ENCODE results near the gene IGSF1. TPM values are rescaled to one million over a fixed set of nuclear protein-coding genes. Genes with fewer than 3 reads are reported as not detected.

IGSF1 gene
- total RNA-seq, 1 donor from 2014 or later, result not detected

DNA sequence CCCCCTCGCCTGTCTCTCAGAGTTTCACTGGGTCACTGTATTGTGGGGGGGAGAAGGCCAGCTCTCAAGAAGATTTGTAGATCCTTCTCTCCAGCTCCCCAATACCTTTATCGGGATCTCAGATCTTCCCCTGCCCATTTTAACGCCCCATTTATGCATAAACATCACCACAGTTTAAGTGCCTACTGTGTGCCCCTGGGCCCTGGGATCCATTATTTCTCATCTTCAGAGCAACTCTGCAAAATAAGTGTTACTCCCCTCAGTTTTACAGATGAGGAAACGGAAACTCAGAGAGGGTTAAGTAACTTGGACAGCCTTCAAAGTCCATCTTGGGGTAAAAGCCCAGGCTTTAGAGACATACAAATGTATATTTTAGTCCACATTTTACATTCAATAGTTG lies 421 bp upstream of the IGSF1 start:
- ChIA-PET CTCF (no interaction called here), POLR2A (no interaction called here)
- Mint-ChIP-seq H3K27ac (no peak overlapping the region), H3K4me3 (no peak overlapping the region), H3K9me3 (no peaks in the 10 kb centered on the region), H3K36me3 (ENCODE audit: low read depth) (no peaks in the 10 kb centered on the region), H3K27me3 (no peaks in the 10 kb centered on the region), H3K4me1 (no peaks in the 10 kb centered on the region)
- TF ChIP-seq, protein P1, sequence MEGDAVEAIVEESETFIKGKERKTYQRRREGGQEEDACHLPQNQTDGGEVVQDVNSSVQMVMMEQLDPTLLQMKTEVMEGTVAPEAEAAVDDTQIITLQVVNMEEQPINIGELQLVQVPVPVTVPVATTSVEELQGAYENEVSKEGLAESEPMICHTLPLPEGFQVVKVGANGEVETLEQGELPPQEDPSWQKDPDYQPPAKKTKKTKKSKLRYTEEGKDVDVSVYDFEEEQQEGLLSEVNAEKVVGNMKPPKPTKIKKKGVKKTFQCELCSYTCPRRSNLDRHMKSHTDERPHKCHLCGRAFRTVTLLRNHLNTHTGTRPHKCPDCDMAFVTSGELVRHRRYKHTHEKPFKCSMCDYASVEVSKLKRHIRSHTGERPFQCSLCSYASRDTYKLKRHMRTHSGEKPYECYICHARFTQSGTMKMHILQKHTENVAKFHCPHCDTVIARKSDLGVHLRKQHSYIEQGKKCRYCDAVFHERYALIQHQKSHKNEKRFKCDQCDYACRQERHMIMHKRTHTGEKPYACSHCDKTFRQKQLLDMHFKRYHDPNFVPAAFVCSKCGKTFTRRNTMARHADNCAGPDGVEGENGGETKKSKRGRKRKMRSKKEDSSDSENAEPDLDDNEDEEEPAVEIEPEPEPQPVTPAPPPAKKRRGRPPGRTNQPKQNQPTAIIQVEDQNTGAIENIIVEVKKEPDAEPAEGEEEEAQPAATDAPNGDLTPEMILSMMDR (IDR thresholded peaks at IDR 0.05), result no peak
- intact Hi-C loops (cut with micrococcal nuclease), result no loop called here
- no peak for ATAC-seq (ENCODE audit: low read depth)
- DNase-seq, result no peak

DNA sequence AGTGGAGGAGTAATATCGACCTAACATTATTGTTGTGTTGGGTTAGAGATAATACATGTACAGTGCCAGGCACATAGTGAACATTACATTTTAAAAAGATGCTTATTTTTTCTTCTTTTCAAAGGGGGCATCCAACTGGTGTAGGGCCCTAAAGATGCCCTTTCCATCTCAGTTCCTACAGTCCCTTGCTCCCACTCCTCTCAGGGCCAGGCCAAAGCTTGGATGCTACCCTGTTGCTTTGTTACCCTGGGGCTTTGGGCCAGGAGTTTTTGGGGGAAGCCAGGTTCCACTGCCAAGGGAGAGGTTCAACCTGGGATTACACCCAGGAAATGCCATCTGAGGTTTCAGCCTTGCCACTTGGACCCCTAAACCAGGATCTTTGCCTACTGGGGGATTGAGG lies 918 bp downstream of the IGSF1 start:
- no peaks in the 10 kb centered on the region for H3K9me3 Mint-ChIP-seq
- POLR2A ChIA-PET, result no interaction called here
- no peaks in the 10 kb centered on the region for H3K36me3 Mint-ChIP-seq (ENCODE audit: low read depth)
- H3K4me1 Mint-ChIP-seq, result no peaks in the 10 kb centered on the region
- intact Hi-C loops (cut with micrococcal nuclease), result no loop called here
- H3K4me3 Mint-ChIP-seq, result no peak overlapping the region
- DNase-seq (no peak), ATAC-seq (ENCODE audit: low read depth) (no peak)
- CTCF ChIA-PET, result no interaction called here
- TF ChIP-seq, protein P1 (IDR thresholded peaks at IDR 0.05), result no peak
- no peak overlapping the region for H3K27ac Mint-ChIP-seq
- H3K27me3 Mint-ChIP-seq, result no peaks in the 10 kb centered on the region

DNA sequence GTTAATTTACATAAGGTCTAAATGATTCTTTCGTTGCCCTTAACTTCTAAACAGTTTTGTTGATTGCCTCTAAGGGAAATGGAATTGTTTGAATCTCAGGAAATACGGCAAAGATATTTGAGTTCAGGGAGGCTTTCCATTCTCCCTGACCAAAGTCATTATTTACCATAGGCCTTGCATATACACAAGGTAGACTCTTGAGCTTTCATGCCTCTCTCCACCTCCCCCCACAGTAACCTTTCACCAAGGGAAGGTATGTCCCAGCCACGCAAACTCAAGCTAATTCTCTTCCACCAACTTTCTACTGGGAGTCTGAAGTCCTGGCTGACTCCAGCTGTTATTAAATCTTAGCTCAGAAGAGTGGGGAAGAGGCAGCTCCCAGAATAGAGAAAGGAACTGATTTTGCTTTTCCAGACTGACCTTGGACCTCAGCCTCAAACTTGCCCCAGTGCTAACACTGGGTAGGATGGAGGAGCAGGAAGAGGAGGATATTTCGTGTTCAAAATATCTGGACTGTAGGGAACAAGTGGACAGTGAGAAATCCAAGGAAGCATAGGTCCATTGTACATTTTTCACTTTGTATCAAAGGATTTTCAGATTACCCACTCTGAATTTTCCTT lies 1.4 kb downstream of the IGSF1 start:
- POLR2A ChIA-PET, result no interaction called here
- Mint-ChIP-seq H3K27ac (no peak overlapping the region), H3K27me3 (no peaks in the 10 kb centered on the region), H3K4me1 (no peaks in the 10 kb centered on the region), H3K9me3 (no peaks in the 10 kb centered on the region), H3K36me3 (ENCODE audit: low read depth) (no peaks in the 10 kb centered on the region), H3K4me3 (no peak overlapping the region)
- CTCF ChIA-PET, result no interaction called here
- ATAC-seq (ENCODE audit: low read depth) (no peak), DNase-seq (no peak)
- intact Hi-C loops (cut with micrococcal nuclease), result no loop called here
- TF ChIP-seq, protein P1 (IDR thresholded peaks at IDR 0.05), result no peak

DNA sequence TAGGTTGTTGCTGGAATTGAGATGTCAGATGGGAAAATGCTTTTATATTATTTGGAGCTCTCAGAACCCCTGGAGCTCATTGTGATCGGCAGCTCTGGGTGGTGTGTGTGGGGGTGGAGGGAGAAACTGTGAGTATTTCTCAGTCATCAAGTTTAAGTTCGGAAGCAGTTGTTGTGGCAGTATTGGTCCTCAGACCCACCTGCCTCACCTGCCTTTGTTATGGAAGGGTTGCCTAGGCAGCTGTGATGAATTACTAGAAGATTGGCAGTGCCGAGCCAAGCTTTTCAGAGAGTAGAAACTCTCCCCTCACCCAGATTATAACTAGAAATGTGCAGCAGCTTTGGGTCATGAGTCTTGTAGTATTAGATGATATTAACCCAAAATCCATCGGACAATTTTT lies 9.5 kb downstream of the IGSF1 start:
- CTCF ChIA-PET, result no interaction called here

DNA sequence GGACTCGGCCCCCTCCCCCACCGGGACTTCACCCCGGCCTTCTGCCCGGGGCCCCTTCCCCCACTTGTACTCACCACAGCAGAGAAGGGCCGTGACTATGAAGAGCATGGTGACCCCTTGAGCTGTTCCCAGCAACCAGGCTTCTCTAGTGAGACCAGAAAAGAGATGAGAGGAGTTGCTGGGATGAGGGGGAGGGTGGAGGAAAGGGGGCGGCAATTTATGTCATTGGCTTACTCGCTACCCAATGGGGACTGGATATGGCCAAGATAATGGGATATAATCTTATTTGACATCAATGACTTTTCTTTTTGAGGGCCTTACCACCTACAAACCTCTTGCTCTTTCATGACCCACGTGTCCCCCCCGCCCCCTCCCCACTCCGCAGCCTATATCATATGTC lies 9.9 kb downstream of the IGSF1 start:
- DNase-seq (no peak), ATAC-seq (ENCODE audit: low read depth) (no peak)
- intact Hi-C loops (cut with micrococcal nuclease), result no loop called here
- ChIA-PET CTCF (no interaction called here), POLR2A (no interaction called here)
- no peak overlapping the region for H3K4me3 Mint-ChIP-seq
- H3K36me3 Mint-ChIP-seq (ENCODE audit: low read depth), result no peaks in the 10 kb centered on the region
- TF ChIP-seq, protein P1 (IDR thresholded peaks at IDR 0.05), result no peak
- H3K27me3 Mint-ChIP-seq, result peaks cover 2% of the 10 kb centered on the region
- H3K4me1 Mint-ChIP-seq, result no peaks in the 10 kb centered on the region
- no peaks in the 10 kb centered on the region for H3K9me3 Mint-ChIP-seq
- no peak overlapping the region for H3K27ac Mint-ChIP-seq

More for the DNA sequence above, 9.5 kb downstream of the IGSF1 start:
- H3K4me3 Mint-ChIP-seq, result no peak overlapping the region
- POLR2A ChIA-PET, result no interaction called here
- ATAC-seq (ENCODE audit: low read depth) (no peak), DNase-seq (no peak)
- H3K27me3 Mint-ChIP-seq, result peaks cover 2% of the 10 kb centered on the region
- TF ChIP-seq, protein P1 (IDR thresholded peaks at IDR 0.05), result no peak
- no peaks in the 10 kb centered on the region for H3K36me3 Mint-ChIP-seq (ENCODE audit: low read depth)
- H3K9me3 Mint-ChIP-seq, result no peaks in the 10 kb centered on the region
- H3K4me1 Mint-ChIP-seq, result no peaks in the 10 kb centered on the region
- H3K27ac Mint-ChIP-seq, result no peak overlapping the region
- intact Hi-C loops (cut with micrococcal nuclease), result no loop called here
